PC-3 (cell line): ENCODE measurements around the gene CCDC116. TPM values are rescaled to one million over a fixed set of nuclear protein-coding genes. Genes with fewer than 3 reads are reported as not detected.

Experiments
- microRNA-seq: library from miRNA; unstranded; fragments of <30 nt; microRNA quantifications from one replicate; pipeline ENCODE4 v1.1.0, GENCODE V29; 2020; ENCODE audit not compliant: unreplicated experiment
- total RNA-seq: library from RNA; depleted of rRNA; stranded (reverse); fragments of >200 nt; gene quantifications from 2 replicates; pipeline ENCODE4 v1.2.3, GENCODE V29; 2014; rRNA removed

CCDC116 gene
- total RNA-seq, 1 experiment from 2014 or later = not detected

Small RNA genes lying within 50 kb of the gene (microRNA-seq; reads per million reads assigned to microRNA genes)
- gene MIR130B (897 reads per million, percentile 83 among the genes with 10 or more reads in this experiment), gene MIR301B (48.6 reads per million, percentile 57 among the genes with 10 or more reads in this experiment)

Other genes with a start within 250 kb of the CCDC116 start
- 0.06 TPM in 1 of 2 replicates, not detected in the other for gene RIMBP3B, start 249.0 kb upstream of the CCDC116 start, total RNA-seq
- gene HIC2, start 215.4 kb upstream of the CCDC116 start, total RNA-seq = 3.5 and 4.8 TPM in 2 replicates
- gene TMEM191C, start 165.4 kb upstream of the CCDC116 start, total RNA-seq = 6.4 and 6.7 TPM in 2 replicates
- 0.29 TPM in 1 of 2 replicates, not detected in the other for gene RIMBP3C, start 81.3 kb upstream of the CCDC116 start, total RNA-seq
- gene UBE2L3, start 65.0 kb upstream of the CCDC116 start, total RNA-seq = 50.7 and 72.0 TPM in 2 replicates
- 79.4 and 122 TPM in 2 replicates for gene YDJC, start 2.7 kb upstream of the CCDC116 start, total RNA-seq
- gene SDF2L1, start 9.5 kb downstream of the CCDC116 start, total RNA-seq = 180 and 214 TPM in 2 replicates
- 32.3 and 33.7 TPM in 2 replicates for gene PPIL2, start 33.3 kb downstream of the CCDC116 start, total RNA-seq
- gene YPEL1, start 103.0 kb downstream of the CCDC116 start, total RNA-seq = 0.23 and 3.2 TPM in 2 replicates
- 25.1 and 32.8 TPM in 2 replicates for gene MAPK1, start 234.9 kb downstream of the CCDC116 start, total RNA-seq